Brain microvascular endothelial cell (primary cell): Measurements from ENCODE around the gene PTPN14.

Source experiments
- DNase-seq: peaks from one replicate; pipeline ENCODE4 v3.0.0-alpha.2; 2020
- H3K27ac ChIP-seq: fragments of 250-450 bp; sonication (Bioruptor Pico); 2 replicates; pipeline ENCODE4 v1.5.1; 2020; ENCODE audit warnings: mild to moderate bottlenecking, moderate library complexity
- H3K27me3 ChIP-seq: fragments of 250-450 bp; sonication (Bioruptor Pico); replicated peaks from 2 replicates; pipeline ENCODE4 v1.5.1; 2020; ENCODE audit warnings: mild to moderate bottlenecking
- H3K36me3 ChIP-seq: fragments of 250-450 bp; sonication (Bioruptor Pico); replicated peaks from 2 replicates; pipeline ENCODE4 v1.5.1; 2020; ENCODE audit warnings: mild to moderate bottlenecking
- H3K4me3 ChIP-seq: 2 replicates; pipeline ENCODE4 v1.5.1; 2011; ENCODE audit warnings: low read depth, mild to moderate bottlenecking, control low read depth, low read length, moderate library complexity
- in situ Hi-C: cut with HindIII; loops from 2 replicates; pipeline ENCODE4 v1.10.0; 2017; ENCODE audit warnings: low sequenced_read_pairs, low pct_ligation_motif_present
- TF ChIP-seq, protein P1 (sequence below): IDR thresholded peaks from 2 replicates; pipeline ENCODE4 v1.5.1; 2011; ENCODE audit warnings: low read depth, mild to moderate bottlenecking, moderate library complexity, low read length, control low read depth, inconsistent platforms; ENCODE audit errors: missing control alignments

Gene PTPN14

DNA sequence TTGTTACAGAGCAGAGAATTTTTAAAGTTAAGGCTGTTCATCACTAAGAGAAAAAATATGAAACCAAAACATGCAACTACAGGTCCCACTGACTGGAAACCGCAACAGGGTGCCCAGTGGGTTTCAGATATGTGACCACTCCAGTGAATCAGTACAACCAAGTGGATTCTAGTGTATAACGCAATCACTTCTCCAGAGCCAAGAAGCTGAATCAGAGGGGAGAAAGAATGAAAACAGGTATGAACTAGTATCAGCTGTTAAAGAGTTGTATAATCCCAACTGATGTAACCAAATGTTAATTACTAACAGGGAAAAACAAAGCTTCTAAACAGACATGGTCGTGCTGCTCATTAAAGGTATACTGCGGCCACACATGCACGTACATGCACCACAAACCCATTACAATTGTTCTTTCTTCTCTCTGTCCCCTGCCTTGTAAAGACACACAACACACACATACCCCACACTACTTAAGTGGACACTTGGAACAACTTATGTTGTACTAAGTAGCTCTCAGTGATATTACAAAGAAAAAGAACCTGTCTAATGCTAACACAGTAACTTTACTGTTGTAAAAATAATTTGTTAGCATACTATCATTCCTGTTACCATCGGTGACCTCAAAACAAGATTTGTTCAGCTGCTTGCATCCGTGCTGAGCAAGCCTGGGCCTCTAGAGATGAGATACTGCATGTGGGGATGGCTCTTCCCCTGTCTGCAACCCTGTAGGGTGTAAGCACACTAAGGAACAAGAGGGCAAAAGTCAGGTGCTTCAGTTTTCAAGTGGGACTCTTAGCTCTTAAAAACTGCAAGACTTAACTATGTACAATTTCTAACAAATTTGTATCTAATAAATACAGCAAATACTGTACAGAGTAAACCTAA, 74.2 kb downstream of the PTPN14 start:
- TF ChIP-seq, protein P1, sequence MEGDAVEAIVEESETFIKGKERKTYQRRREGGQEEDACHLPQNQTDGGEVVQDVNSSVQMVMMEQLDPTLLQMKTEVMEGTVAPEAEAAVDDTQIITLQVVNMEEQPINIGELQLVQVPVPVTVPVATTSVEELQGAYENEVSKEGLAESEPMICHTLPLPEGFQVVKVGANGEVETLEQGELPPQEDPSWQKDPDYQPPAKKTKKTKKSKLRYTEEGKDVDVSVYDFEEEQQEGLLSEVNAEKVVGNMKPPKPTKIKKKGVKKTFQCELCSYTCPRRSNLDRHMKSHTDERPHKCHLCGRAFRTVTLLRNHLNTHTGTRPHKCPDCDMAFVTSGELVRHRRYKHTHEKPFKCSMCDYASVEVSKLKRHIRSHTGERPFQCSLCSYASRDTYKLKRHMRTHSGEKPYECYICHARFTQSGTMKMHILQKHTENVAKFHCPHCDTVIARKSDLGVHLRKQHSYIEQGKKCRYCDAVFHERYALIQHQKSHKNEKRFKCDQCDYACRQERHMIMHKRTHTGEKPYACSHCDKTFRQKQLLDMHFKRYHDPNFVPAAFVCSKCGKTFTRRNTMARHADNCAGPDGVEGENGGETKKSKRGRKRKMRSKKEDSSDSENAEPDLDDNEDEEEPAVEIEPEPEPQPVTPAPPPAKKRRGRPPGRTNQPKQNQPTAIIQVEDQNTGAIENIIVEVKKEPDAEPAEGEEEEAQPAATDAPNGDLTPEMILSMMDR = no peak
- DNase-seq = peak; percentile 93
- Histone ChIP-seq H3K36me3 (no peaks in the 10 kb centered on the region), H3K27me3 (no peaks in the 10 kb centered on the region), H3K27ac (peak overlapping the region; percentile 85), H3K4me3 (no peak overlapping the region)
- in situ Hi-C loops = no loop called here

DNA sequence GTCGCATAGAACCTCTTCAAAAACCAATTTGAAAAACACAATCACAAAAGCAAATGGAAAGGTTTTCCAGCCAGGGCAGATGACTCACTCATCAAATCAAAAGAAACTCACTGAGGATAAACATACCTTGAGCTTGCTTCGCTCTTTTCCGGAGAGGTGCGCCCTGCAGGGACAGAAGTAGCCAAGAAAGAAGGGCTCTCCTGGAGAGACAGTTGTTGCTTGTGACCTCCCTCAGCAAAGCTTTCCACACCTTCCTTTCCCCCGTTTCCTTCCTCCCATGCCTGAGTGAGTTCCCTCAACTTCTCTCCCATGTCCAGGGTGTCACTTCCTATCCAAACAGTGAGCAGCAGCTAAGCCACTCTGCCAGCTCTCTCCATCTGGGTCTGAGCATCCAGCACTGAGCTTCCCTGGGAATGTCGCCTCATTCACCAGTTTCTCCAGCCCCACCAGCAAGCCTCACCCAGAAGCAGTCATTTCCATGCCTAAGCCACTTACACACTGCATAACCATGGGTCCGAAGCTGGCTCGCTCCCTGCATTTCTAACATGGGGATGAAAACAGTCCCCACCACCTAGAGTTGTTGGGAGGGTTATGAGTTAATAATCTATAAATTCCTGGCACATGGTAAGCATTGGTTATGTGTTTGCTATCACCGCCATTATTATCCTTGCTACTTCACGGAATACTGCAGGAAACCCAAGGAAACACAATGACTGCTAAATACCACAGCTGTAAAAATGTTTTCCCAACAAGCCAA, 75.0 kb downstream of the PTPN14 start:
- TF ChIP-seq, protein P1 = no peak
- H3K27me3 ChIP-seq = no peaks in the 10 kb centered on the region
- H3K4me3 ChIP-seq = no peak overlapping the region
- in situ Hi-C loops = no loop called here
- no peaks in the 10 kb centered on the region for H3K36me3 ChIP-seq
- peak; percentile 34 for DNase-seq
- H3K27ac ChIP-seq = peak overlapping the region; percentile 85

DNA sequence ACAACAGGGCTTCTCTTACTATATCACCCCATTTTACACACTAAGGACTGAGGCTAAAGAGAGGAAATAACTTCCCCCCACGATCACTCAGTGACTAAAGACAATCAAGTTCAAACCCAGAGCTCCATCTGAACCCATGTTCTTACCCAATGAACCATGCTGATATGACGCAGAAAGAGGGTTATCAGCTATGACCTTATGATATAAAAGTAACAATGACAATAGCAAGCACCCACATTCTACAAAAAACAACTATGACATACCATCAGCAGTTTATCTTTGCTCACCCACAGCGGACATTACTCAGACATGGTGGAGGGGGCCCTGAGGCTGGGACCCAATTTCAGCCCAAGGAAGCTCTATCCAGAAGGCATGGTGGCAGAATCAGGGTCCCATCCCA, 75.7 kb downstream of the PTPN14 start:
- peak; percentile 46 for DNase-seq
- Histone ChIP-seq H3K27ac (peak overlapping the region; percentile 85), H3K4me3 (no peak overlapping the region), H3K36me3 (no peaks in the 10 kb centered on the region), H3K27me3 (no peaks in the 10 kb centered on the region)
- in situ Hi-C loops = no loop called here
- TF ChIP-seq, protein P1 = no peak

DNA sequence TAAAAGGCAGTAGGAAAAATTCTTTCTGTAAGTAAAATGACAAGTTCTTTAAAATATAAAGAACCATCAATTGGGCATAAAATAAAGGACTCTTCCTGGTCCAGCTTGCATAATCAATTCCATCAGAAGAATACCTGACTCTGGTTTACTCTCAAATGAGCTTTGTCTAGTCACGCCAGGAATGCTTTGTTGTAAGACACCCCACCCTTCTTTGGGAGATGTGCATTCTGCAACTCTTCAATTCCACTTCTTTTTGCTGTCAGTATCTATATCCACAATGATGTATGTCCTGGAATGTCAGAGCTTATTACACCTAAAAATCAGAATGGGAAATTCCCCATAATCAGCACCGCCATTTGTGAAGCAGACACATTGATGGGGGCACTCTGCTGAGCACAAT, 76.1 kb downstream of the PTPN14 start:
- Histone ChIP-seq H3K27me3 (no peaks in the 10 kb centered on the region), H3K27ac (peak overlapping the region; percentile 85), H3K36me3 (no peaks in the 10 kb centered on the region), H3K4me3 (no peak overlapping the region)
- TF ChIP-seq, protein P1 = no peak
- no peak for DNase-seq
- in situ Hi-C loops = no loop called here

DNA sequence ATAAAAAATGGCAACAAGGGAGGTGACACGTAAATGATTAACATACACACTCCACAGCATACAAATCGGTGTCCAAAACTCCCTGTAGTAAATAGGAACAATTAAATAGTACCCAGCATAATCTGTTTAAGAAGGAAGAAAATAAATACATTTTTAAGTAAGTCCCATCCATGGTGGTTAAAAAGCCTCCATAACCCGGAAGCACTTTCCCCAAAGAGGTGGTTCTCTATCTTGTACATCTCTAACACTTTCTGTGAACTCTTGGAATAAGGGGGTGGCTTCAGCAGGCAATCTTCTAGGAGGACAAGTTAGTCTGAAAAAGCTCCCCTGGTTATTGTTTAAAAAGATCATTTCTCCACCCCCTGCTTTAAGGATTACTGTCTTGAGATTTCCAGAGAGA, 76.9 kb downstream of the PTPN14 start:
- DNase-seq = no peak
- in situ Hi-C loops = no loop called here
- no peaks in the 10 kb centered on the region for H3K36me3 ChIP-seq
- no peak overlapping the region for H3K4me3 ChIP-seq
- TF ChIP-seq, protein P1 = no peak
- no peaks in the 10 kb centered on the region for H3K27me3 ChIP-seq
- H3K27ac ChIP-seq = peak overlapping the region; percentile 85
